K562 (cell line): Measurements from ENCODE around the gene ROR2. TPM values are rescaled to one million over a fixed set of nuclear protein-coding genes. Genes with fewer than 3 reads are reported as not detected.

Experiments used
- ATAC-seq: fragments of 200-7000 bp; cut with Tn5 transposase; 3 replicates; pipeline ENCODE4 v1.9.1; 2020; ENCODE audit warnings: moderate library complexity
- BruUV-seq: library from RNA; stranded (reverse); fragments of 400-500 nt; replicated peaks from 2 replicates; lab custom pipeline; 2021; lab: Mats Ljungman, UMichigan
- CTCF ChIA-PET: fragments of 300-600 bp; formaldehyde crosslinking; extraction: SDS; loops from one replicate; lab custom pipeline; 2021; ENCODE audit warnings: low intra/inter-chr PET ratio; lab: Yijun Ruan, JAX
- POLR2A ChIA-PET: fragments of 300-600, 350-650 bp; sonication (Branson Sonifier 250); formaldehyde crosslinking; extraction: SDS; loops from one replicate; lab custom pipeline; 2021; ENCODE audit warnings: antibody characterized with exemption, inconsistent platforms; lab: Yijun Ruan, JAX
- DNase-seq, 4 experiments: peaks; one replicate each; pipeline versions ENCODE4 v3.0.0 to v3.0.0-alpha.2; 2011 to 2018; ENCODE audit warnings: low spot score in 3 of 4, mixed read lengths in 3 of 4; ENCODE audit errors: extremely low read depth in 1 of 4
- FAIRE-seq: peaks from 2 replicates; lab custom pipeline; 2011; peaks lifted over from hg19 to GRCh38; lab: Jason Lieb, UNC
- H2AFZ ChIP-seq: 2 replicates; pipeline ENCODE4 v1.6.0; 2011; ENCODE audit warnings: low read depth, low read length, control low read depth, inconsistent platforms
- H3K27ac ChIP-seq: fragments of 200-600 bp; 3 replicates; pipeline ENCODE4 v1.8.0; 2011; ENCODE audit warnings: low read depth, mild to moderate bottlenecking, control low read depth, inconsistent platforms, low read length, moderate library complexity, mixed read lengths; ENCODE audit errors: extremely low read depth
- H3K27me3 ChIP-seq, 2 experiments: fragments of 300-600 bp in 1 of 2; 2 replicates in 1 of 2; 3 replicates in 1 of 2; pipeline versions ENCODE4 v1.6.0 to v1.8.0; 2011; ENCODE audit warnings: inconsistent platforms in 2 of 2, low read length in 2 of 2, mild to moderate bottlenecking in 1 of 2, mixed read lengths in 1 of 2, moderate library complexity in 1 of 2; ENCODE audit not compliant: control insufficient read depth in 2 of 2, insufficient read depth in 2 of 2
- H3K36me3 ChIP-seq: fragments of 300-600 bp; 3 replicates; pipeline ENCODE4 v1.8.0; 2011; ENCODE audit warnings: mild to moderate bottlenecking, low read length, inconsistent platforms; ENCODE audit not compliant: control insufficient read depth, insufficient read depth
- H3K4me1 ChIP-seq, 2 experiments: fragments of 200-600 bp in 1 of 2; replicated peaks in 1 of 2; 2 replicates in 1 of 2; 3 replicates in 1 of 2; pipeline versions ENCODE4 v1.5.1 to v1.8.0; 2011; ENCODE audit warnings: inconsistent platforms in 2 of 2, low read length in 2 of 2, mild to moderate bottlenecking in 1 of 2, mixed read lengths in 1 of 2, moderate library complexity in 1 of 2; ENCODE audit not compliant: control insufficient read depth in 2 of 2, insufficient read depth in 2 of 2
- H3K4me2 ChIP-seq: 2 replicates; pipeline ENCODE4 v1.6.1; 2011; ENCODE audit warnings: low read length, control low read depth, inconsistent platforms, mixed read lengths; ENCODE audit not compliant: insufficient read depth
- H3K4me3 ChIP-seq: fragments of 200-600 bp; sonication (generic), shearing (Covaris generic); 2 replicates; pipeline ENCODE4 v1.5.1; 2016; ENCODE audit warnings: control low read depth, inconsistent platforms
- H3K79me2 ChIP-seq: fragments of 200-600 bp; 3 replicates; pipeline ENCODE4 v1.8.0; 2011; ENCODE audit warnings: low read length, inconsistent platforms; ENCODE audit not compliant: control insufficient read depth, insufficient read depth
- H3K9ac ChIP-seq, 2 experiments: 2 replicates each; pipeline versions ENCODE4 v1.6.0 to v1.6.1; 2011; ENCODE audit warnings: low read depth in 2 of 2, low read length in 2 of 2, control low read depth in 1 of 2, inconsistent platforms in 1 of 2, mild to moderate bottlenecking in 1 of 2, mixed read lengths in 1 of 2; ENCODE audit not compliant: insufficient read depth in 1 of 2
- H3K9me1 ChIP-seq: one replicate; pipeline ENCODE4 v1.6.0; 2011; ENCODE audit warnings: inconsistent platforms, mild to moderate bottlenecking, low read length, moderate library complexity; ENCODE audit not compliant: control insufficient read depth, insufficient read depth
- H3K9me3 ChIP-seq: replicated peaks from 2 replicates; pipeline ENCODE4 v1.5.1; 2011; ENCODE audit warnings: low read depth, low read length, inconsistent platforms; ENCODE audit not compliant: control insufficient read depth, insufficient read depth
- H4K20me1 ChIP-seq: replicated peaks from 2 replicates; pipeline ENCODE4 v1.6.1; 2011; ENCODE audit warnings: low read length, inconsistent platforms, mixed read lengths; ENCODE audit not compliant: control insufficient read depth, insufficient read depth
- ATF7 ChIP-seq: fragments of 450-650 bp; IDR thresholded peaks from 2 replicates; pipeline ENCODE4 v1.7.1; 2014; ENCODE audit warnings: mild to moderate bottlenecking, moderate library complexity
- CEBPB ChIP-seq: fragments of 450-650 bp; IDR thresholded peaks from 2 replicates; pipeline ENCODE4 v1.6.1; 2016; ENCODE audit warnings: missing genetic modification characterization, missing compliant biosample characterization
- CEBPG ChIP-seq, 3 experiments: fragments of 200-800 bp in 1 of 3; sonication (Bioruptor generic) in 1 of 3; sonication (generic) in 1 of 3; formaldehyde crosslinking in 1 of 3; IDR thresholded peaks in 2 of 3; conservative IDR thresholded peaks in 1 of 3; 2 replicates each; pipeline versions ENCODE4 v1.6.1 to v1.8.0; 2016 to 2022; ENCODE audit warnings: missing compliant biosample characterization in 2 of 3, missing genetic modification characterization in 2 of 3, mild to moderate bottlenecking in 1 of 3, missing genetic modification reagents in 1 of 3
- EWSR1 ChIP-seq: fragments of 450-650 bp; IDR thresholded peaks from 2 replicates; pipeline ENCODE4 v1.6.1; 2018; ENCODE audit warnings: borderline replicate concordance, mild to moderate bottlenecking, low read depth, moderate library complexity; ENCODE audit not compliant: partially characterized antibody
- NFIC ChIP-seq: fragments of 450-650 bp; IDR thresholded peaks from 2 replicates; pipeline ENCODE4 v1.6.1; 2017; ENCODE audit warnings: mild to moderate bottlenecking, inconsistent platforms
- XRCC3 ChIP-seq: fragments of 450-650 bp; IDR thresholded peaks from 2 replicates; pipeline ENCODE4 v1.6.1; 2017; ENCODE audit warnings: mild to moderate bottlenecking, moderate library complexity
- WGBS: fragments of 100-300 bp; shearing (Covaris generic); methylation state at CpG from one replicate; pipeline ENCODE4 v1.1.6; 2016; ENCODE audit warnings: low coverage, mixed read lengths; ENCODE audit not compliant: insufficient coverage; ENCODE audit errors: missing lambda C conversion rate; 5-methylcytosine and 5-hydroxymethylcytosine counted together
- in situ Hi-C: fragments of 300-500 bp; cut with MboI; formaldehyde crosslinking; loops from 4 replicates; pipeline ENCODE4 v1.15.0; 2018; ENCODE audit warnings: inconsistent platforms, mixed read lengths
- intact Hi-C: fragments of 100-400 bp; cut with micrococcal nuclease; formaldehyde crosslinking; loops from 2 replicates; pipeline ENCODE4 v1.14.2; 2022
- polyA plus RNA-seq, 8 experiments: library from polyadenylated mRNA; depleted of rRNA in 4 of 8; stranded (reverse) in 5 of 8; unstranded in 3 of 8; fragments of >200 nt; fragmentation: Nextera tagmentation in 2 of 8; fragmentation: Illumina TruSeq in 1 of 8; extraction: Ambion mirVana in 2 of 8; extraction: Trizol in 1 of 8; gene quantifications; 2 replicates each; pipeline versions ENCODE4 v1.2.1 to v1.2.3, GENCODE V29; 2011 to 2014; ENCODE audit warnings: inconsistent platforms in 1 of 8, missing spikeins in 1 of 8
- total RNA-seq, 7 experiments: library from RNA; depleted of rRNA in 6 of 7; stranded (reverse); fragments of >200 nt in 6 of 7; fragmentation: Illumina TruSeq in 2 of 7; extraction: Trizol in 2 of 7; gene quantifications; 2 replicates each; pipeline versions ENCODE4 v1.2.1 to v1.2.3, GENCODE V29; 2011 to 2021; ENCODE audit warnings: low replicate concordance in 1 of 7

The ROR2 gene
- total and polyA plus RNA-seq, 9 of the 15 experiments (the other 6 are each of a cell fraction or from before 2014, with no cell fraction given): 5.6 to 33.8 (median 15.3) TPM

DNA sequence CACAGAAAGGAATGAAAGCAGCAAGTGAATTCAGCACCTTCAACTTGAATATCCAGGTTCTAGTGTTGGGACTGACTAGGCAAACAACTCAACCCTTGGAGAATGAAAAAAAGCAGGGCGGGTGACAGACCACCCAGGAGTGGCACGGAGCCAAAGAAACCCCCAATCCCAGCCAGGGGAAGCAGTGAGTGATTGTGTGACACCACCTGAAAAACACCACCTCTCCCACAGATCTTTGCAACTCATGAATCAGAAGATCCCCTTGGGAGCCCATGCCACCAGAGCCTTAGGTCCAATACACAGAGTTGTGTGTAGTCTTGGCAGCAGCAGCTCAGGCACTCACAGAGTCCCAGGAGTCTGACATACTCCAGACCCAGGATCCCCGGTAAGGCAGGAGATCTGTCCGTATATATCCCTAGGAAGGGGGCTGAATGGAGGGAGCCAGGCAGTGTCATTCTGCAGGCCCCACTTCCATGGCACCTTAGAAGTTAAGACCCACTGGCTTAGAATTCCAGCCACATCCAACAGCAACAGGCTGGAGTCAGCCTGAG is 22.1 kb upstream of the ROR2 start:
- H4K20me1 ChIP-seq: no peaks in the 10 kb centered on the region
- BruUV-seq: no TSS peak
- ChIA-PET CTCF (no interaction called here), POLR2A (no interaction called here)
- FAIRE-seq: no peak
- DNase-seq: no peak
- ATAC-seq: peak; percentile 36; the same call in 1 of the 3 replicates
- no peaks in the 10 kb centered on the region for H3K9me3 ChIP-seq
- no peaks in the 10 kb centered on the region for H3K9me1 ChIP-seq
- no peak overlapping the region for H2AFZ ChIP-seq
- H3K9ac ChIP-seq: peak overlapping the region in 1 of 2 experiments; percentile 12; a peak in 1 of 4 replicates
- H3K4me3 ChIP-seq: no peak overlapping the region
- H3K27me3 ChIP-seq: peaks cover 9 to 11% of the 10 kb centered on the region in 2 experiments; a peak in 3 of 5 replicates
- no peaks in the 10 kb centered on the region for H3K36me3 ChIP-seq
- intact Hi-C loops: no loop called here
- H3K4me2 ChIP-seq: no peak overlapping the region
- in situ Hi-C loops: no loop called here
- H3K79me2 ChIP-seq: no peaks in the 10 kb centered on the region
- H3K27ac ChIP-seq: no peak overlapping the region
- 2% methylated on average over 4 of the region's 4 CpGs for WGBS
- TF ChIP-seq ATF7 (no peak), NFIC (peak; percentile 14; the same call in 1 of the 2 replicates)
- TF ChIP-seq, all 486 proteins: peak for 1
- H3K4me1 ChIP-seq: no peaks in the 10 kb centered on the region; a peak in 1 of 5 replicates

DNA sequence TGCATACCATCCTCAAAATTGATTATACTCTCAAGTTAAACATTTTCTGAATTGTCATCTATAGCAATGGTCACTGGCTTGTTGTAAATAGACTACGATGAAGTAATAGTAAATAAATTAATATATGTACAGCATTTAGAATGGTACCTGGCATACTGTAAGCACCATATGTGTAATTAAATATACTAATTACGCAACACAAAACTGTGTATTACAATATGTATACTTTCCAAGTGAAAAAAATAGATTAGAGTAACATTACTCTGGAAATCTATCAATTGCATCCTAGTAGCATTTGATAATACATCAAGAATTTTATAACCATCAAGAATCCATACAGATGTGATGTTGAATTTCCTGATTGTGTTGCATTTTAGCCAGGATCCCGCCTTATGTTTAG is 17.2 kb upstream of the ROR2 start:
- Histone ChIP-seq H3K4me2 (no peak overlapping the region), H3K4me1 (no peaks in the 10 kb centered on the region; a peak in 1 of 5 replicates), H3K4me3 (no peak overlapping the region), H3K9me3 (no peaks in the 10 kb centered on the region), H3K9me1 (no peaks in the 10 kb centered on the region), H2AFZ (no peak overlapping the region), H3K27ac (no peak overlapping the region), H4K20me1 (no peaks in the 10 kb centered on the region), H3K9ac (no peak overlapping the region), H3K36me3 (no peaks in the 10 kb centered on the region), H3K79me2 (no peaks in the 10 kb centered on the region), H3K27me3 (peaks cover 6 to 7% of the 10 kb centered on the region in 2 experiments; a peak in 3 of 5 replicates)
- in situ Hi-C loops: no loop called here
- ChIA-PET CTCF (no interaction called here), POLR2A (no interaction called here)
- FAIRE-seq (no peak), DNase-seq (no peak), ATAC-seq (no peak)
- 24% methylated on average over 3 of the region's 3 CpGs for WGBS
- intact Hi-C loops: no loop called here
- TF ChIP-seq EWSR1 (no peak), XRCC3 (no peak), CEBPB (peak; percentile 72), CEBPG (CRISPR knock-in tag; IDR thresholded peaks at IDR 0.05) (no peak), CEBPG (tag; conservative IDR thresholded peaks at IDR 0.05 in 1 of 2, IDR thresholded peaks at IDR 0.05 in 1 of 2) (peak in 1 of 2 experiments; percentile 42; a peak in 1 of 4 replicates)
- no TSS peak for BruUV-seq
